IPS-NIHi11 (cell line): ENCODE results near the gene TREH.
"Not testable (repeated sequence)": the region's sequence is repeated elsewhere in the genome, so short reads cannot be mapped to it uniquely, and the experiment has no call there.

ENCODE experiments used
- DNase-seq: peaks from one replicate; pipeline ENCODE4 v3.0.0; 2012; ENCODE audit warnings: mixed read lengths, low spot score

The TREH gene

GRCh38 chr11:118679483-118679882 lies at the start of gene TREH:
TSS of gene TREH (minus strand) at chr11:118679650. CDS start at chr11:118679627, 23 bp downstream.
- DNase-seq, result no peak

- DNase-seq, result not testable (repeated sequence)
Observed at GRCh38 chr11:118728112-118728511, 48.7 kb upstream of the TREH start.

GRCh38 chr11:118727721-118728066 lies 48.2 kb upstream of the TREH start:
- DNase-seq, result not testable (repeated sequence)

- DNase-seq, result not testable (repeated sequence)
Observed at GRCh38 chr11:118727001-118727720, 47.7 kb upstream of the TREH start.

- DNase-seq, result not testable (repeated sequence)
Observed at GRCh38 chr11:118721478-118722015, 42.1 kb upstream of the TREH start.

GRCh38 chr11:118720740-118721139 lies 41.3 kb upstream of the TREH start:
- not testable (repeated sequence) for DNase-seq

- DNase-seq, result not testable (repeated sequence)
Observed at GRCh38 chr11:118720078-118720477, 40.6 kb upstream of the TREH start.

GRCh38 chr11:118718562-118718961 lies 39.1 kb upstream of the TREH start:
- not testable (repeated sequence) for DNase-seq

- not testable (repeated sequence) for DNase-seq
Observed at GRCh38 chr11:118717733-118718132, 38.3 kb upstream of the TREH start.

- DNase-seq, result not testable (repeated sequence)
Observed at GRCh38 chr11:118717221-118717620, 37.8 kb upstream of the TREH start.

- DNase-seq, result peak; percentile 70
Observed at GRCh38 chr11:118715837-118716260, 36.4 kb upstream of the TREH start.

GRCh38 chr11:118715245-118715831 lies 35.9 kb upstream of the TREH start:
- no peak for DNase-seq

- no peak for DNase-seq
Observed at GRCh38 chr11:118714816-118715215, 35.4 kb upstream of the TREH start.

- not testable (repeated sequence) for DNase-seq
Observed at GRCh38 chr11:118714416-118714815, 35.0 kb upstream of the TREH start.

- DNase-seq, result no peak
Observed at GRCh38 chr11:118708296-118708695, 28.8 kb upstream of the TREH start.

GRCh38 chr11:118706546-118706825 lies 27.0 kb upstream of the TREH start:
- no peak for DNase-seq

GRCh38 chr11:118705791-118706545 lies 26.5 kb upstream of the TREH start:
- no peak for DNase-seq

- no peak for DNase-seq
Observed at GRCh38 chr11:118705111-118705741, 25.8 kb upstream of the TREH start.

- DNase-seq, result no peak
Observed at GRCh38 chr11:118703563-118704106, 24.2 kb upstream of the TREH start.

- DNase-seq, result no peak
Observed at GRCh38 chr11:118699506-118700220, 20.2 kb upstream of the TREH start.

GRCh38 chr11:118697346-118697745 lies 17.9 kb upstream of the TREH start:
- no peak for DNase-seq
